Panc1 (cell line): ENCODE results near the gene HPS6.
"Not testable (repeated sequence)": the region's sequence is repeated elsewhere in the genome, so short reads cannot be mapped to it uniquely, and the experiment has no call there.

Experiments
- POLR2AphosphoS5 ChIP-seq: IDR thresholded peaks from 2 replicates; pipeline ENCODE4 v1.6.1; 2012; ENCODE audit warnings: mild to moderate bottlenecking, low read depth, low read length, moderate library complexity
- TF ChIP-seq, protein P1 (sequence below): fragments of 450-650 bp; IDR thresholded peaks from 2 replicates; pipeline ENCODE4 v1.5.1; 2017; ENCODE audit warnings: mild to moderate bottlenecking

DNA sequence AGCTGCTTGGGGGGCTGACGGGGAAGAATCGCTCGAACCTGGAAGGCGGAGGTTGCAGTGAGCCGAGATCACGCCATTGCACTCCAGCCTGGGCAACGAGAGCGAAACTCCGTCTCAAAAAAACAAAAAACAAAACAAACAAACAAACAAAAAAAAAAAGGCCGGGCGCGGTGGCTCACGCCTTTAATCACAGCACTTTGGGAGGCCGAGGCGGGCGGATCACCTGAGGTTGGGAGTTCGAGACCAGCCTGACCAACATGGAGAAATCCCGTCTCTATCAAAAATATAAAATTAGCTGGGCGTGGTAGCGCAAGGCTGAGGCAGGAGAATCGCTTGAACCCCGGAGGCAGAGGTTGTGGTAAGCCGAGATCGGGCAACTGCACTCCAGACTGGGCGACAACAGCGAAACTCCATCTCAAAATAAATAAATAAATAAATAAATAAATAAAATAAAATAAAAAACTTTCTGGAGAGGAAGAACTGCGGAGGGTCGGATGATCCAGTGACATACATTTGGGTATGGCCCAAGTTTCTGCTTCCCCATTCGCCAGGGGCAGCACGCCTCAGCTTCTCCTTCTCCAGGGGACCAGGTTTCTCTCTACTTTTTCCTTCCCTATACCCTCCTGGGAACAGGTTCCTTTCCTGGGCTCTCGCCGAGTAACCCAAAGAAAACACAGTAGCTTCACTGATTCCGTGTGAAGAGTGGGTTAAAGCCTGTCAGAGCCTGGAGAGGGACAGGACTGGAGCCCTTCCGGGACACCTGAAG lies 10.1 kb upstream of the HPS6 start:
- not testable (repeated sequence) for TF ChIP-seq POLR2AphosphoS5
- TF ChIP-seq, protein P1, sequence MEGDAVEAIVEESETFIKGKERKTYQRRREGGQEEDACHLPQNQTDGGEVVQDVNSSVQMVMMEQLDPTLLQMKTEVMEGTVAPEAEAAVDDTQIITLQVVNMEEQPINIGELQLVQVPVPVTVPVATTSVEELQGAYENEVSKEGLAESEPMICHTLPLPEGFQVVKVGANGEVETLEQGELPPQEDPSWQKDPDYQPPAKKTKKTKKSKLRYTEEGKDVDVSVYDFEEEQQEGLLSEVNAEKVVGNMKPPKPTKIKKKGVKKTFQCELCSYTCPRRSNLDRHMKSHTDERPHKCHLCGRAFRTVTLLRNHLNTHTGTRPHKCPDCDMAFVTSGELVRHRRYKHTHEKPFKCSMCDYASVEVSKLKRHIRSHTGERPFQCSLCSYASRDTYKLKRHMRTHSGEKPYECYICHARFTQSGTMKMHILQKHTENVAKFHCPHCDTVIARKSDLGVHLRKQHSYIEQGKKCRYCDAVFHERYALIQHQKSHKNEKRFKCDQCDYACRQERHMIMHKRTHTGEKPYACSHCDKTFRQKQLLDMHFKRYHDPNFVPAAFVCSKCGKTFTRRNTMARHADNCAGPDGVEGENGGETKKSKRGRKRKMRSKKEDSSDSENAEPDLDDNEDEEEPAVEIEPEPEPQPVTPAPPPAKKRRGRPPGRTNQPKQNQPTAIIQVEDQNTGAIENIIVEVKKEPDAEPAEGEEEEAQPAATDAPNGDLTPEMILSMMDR = not testable (repeated sequence)
